HG03066 (cell line): ENCODE results near the gene ARHGAP24.

Experiments
- ATAC-seq: cut with Tn5 transposase; IDR thresholded peaks from one replicate; pipeline ENCODE4 v1.9.1; 2021; ENCODE audit warnings: low read depth; ENCODE audit not compliant: unreplicated experiment

Gene ARHGAP24

DNA sequence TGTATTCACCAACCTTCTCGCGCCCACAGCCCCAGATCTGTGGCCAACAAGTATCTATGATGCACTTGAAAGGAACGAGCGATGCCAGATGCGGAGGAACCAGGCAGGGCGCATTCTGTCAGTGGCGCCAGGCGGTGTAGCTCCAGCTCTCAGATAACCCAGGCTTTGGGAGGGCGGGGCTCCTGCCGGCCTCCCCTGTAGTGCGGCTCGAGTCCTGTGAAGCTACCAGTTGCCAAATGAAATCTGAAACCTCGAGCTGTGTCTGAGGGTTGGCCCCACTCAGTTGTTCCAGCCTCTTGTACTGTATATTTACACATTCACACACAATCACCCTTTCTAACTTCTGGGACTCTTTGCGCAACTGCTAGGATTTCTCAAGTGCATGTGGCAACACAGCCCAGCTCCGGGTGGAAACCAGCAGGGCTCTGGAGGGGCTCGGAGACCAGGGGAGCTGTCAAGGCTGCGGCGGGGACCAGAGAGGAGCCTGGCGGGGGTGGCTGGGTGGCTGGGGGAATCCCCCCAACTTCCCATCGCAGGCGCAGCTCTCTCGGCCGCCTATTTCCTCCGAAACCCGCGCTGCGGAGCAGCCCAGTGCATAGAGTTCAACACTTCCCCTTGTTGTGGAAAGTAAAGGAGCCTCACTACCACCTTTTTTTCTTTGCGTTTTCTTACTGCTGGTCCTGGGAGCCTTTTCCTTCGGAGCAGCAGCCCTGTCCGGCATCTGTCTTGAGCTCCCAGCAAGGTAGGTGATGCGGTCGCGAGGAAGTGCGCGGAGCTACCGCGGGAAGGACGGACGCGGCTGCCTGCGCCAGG, at the start of gene ARHGAP24:
Gene ARHGAP24, plus strand, starts transcription at position 333 of the 813 bp plus-strand sequence.
- peak; percentile 93 for ATAC-seq

DNA sequence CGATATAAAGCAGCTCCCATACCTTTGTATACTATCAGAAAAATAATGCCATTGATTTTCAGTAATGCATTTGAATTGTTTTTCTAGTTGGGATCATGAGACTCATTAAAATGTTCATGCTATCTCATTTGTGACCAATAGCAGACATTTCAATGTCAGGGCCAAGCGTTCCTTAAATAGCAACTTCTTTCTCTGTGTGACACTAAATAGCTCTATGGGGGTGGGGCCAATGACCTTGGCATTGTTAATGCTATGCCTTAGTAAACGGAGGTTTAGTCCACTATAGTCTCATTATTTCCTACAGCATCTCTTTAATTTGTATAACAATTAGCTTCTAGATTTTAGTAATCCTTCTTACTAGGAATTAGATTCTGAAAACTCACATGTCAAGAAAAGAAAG, 48.6 kb upstream of the ARHGAP24 start:
- ATAC-seq, result no peak

DNA sequence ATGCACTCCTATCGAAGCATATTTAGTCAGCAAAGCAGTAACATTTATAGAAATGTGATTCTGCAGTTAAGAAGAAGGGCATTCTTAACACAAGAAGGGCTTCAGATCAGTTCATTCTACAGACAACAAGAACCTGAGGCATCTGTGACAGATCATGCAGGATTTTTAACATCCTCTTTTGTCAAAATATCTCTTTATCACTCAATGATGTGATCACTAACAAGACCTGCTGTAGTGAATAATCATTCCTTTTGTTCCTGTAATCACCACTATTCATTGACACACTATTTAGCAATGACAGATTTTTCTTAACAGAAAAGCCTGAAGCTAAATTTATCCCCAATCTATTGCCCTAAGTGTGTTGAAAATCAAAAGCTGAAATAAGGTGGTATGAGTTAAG, 47.8 kb upstream of the ARHGAP24 start:
- no peak for ATAC-seq

DNA sequence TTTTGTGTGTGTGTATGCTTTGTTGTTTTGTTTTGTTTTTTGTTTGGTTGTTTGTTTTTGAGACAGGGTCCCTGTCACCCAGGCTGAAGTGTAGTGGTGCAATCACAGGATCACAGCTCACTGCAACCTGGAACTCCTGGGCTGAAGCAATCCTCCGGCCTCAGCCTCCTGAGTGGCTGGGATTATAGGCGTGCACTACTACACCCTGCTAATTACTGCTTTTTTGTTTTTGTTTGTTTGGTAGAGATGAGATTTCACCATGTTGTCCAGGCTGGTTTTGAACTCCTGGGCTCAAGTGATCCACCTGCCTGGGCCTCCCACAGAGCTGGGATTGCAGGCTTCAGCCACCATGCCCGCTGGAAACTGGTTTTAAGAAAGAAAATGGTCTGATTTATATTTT, 44.7 kb upstream of the ARHGAP24 start:
- ATAC-seq, result no peak

DNA sequence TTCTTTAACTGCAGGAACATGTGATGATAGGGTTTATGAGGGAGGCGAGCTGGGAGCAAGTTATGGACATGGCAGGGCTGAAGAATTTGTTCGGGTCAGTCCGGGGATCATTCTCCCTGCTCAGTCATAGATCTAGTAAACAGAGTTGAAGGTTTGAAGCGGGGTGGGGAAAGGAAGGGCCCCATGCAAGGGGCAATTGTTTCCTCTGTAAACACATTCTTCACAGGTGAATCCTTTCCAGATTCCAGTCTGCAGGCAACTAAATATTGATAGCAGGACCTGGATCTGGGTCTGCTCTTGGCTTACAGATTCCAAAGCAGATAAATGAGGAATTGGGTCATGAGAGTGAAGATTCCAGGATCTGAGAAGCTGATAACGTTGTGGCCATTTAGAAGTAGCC, 44.3 kb upstream of the ARHGAP24 start:
- ATAC-seq, result no peak

DNA sequence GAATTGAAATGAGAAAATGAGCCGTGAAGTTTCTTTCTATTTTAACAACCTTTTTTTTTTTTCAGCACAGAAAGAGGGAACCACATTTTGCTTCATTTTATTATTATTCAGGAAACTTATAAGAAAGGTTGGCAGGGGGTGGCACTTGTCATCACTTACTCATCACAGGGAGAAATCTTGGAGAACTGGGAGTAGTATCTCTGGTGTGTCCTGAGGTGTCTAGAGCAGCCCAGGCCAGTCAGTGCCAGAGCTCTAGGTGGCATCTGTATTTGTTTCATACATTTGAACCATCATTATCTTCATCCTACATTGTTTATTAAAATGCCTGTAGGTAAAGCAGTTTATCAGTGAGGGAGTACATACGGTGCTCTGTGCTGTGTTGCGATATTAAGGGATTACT, 43.8 kb upstream of the ARHGAP24 start:
- no peak for ATAC-seq

DNA sequence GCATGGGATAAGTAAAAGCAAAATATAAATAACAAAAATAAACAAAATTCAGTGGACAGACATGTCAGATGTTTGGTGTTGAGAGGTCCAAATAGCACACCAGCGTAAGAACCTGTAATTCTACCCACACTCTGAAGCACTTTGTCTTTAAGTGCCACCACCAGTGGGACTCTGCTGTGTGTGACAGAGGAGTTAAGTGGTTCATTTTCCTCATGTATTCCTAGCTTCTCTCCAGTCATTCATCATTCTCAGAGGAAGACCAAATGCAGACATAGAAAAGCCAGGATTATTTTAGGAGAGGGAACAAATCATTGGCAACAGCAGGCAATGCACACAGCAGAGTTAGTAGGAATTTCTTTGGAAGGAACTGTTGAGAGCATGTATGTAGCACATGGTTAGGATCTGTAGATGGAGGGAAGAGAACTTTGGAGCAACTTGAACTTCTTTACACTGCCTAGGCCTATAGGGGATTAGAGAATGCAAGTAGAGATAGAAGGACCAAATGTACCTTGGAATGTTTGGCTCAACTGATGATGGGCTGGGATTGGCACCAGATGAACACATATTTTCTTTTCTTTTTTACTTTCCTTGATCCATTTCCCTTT, 43.0 kb upstream of the ARHGAP24 start:
- ATAC-seq, result no peak

DNA sequence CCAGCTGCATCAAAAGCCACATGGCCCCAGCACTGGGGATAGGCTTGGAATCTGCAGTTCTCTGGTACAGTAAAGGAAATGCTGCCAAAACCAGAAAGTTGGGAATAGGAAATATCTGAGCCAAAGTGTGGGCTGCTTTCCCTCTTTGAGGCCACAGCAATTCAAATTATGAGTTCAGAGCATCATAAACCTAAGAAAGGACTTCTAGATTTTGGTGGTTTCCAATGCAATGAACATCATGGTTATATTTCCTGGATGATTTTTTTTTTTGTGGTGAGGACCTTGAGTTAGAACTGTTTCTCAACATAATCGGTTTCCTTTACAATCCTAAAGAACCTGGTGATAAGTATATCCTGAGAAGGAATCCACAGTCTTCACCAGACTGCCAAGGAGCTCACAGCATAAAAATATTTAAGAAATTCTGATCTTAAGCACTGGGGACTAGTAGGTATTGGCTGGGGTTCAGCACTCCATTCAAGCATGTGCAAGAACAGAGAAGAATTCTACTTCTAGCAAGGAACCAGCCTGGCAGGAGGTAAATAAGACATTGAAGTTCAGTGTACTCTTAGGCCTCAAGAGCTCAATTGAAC, 29.8 kb upstream of the ARHGAP24 start:
- no peak for ATAC-seq

DNA sequence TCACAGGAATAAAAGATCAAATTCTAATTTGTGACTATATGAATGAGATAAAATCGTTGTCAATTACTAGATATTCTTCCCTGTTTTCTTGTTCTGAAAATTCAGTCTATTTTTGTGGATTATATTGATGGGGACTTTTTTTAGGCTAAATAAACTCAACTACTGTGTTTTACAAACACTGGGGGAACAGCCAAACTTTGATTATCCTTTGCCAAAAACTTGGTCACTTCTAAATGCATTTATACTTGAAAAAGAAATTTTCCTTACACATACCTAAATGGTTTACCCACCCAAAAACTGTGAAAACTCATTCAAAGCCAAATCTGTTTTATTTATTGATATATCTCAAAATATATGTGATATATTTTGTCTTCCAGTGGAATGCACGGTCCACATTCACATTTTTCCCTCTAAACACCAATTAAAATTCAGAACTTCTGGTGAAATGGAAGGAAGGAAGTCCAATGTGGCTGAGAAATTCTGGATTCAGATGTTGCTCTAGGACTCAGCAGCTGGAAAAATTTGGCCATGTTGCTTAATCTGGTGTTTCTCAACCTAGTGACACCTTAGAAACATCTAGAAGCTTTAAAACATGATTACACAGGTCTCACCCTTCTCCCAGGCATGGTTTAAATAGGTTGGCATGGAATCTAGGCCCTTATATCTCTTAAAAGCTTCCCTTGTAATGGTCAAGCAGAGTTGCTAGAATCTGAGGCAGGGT, 28.6 kb upstream of the ARHGAP24 start:
- no peak for ATAC-seq

DNA sequence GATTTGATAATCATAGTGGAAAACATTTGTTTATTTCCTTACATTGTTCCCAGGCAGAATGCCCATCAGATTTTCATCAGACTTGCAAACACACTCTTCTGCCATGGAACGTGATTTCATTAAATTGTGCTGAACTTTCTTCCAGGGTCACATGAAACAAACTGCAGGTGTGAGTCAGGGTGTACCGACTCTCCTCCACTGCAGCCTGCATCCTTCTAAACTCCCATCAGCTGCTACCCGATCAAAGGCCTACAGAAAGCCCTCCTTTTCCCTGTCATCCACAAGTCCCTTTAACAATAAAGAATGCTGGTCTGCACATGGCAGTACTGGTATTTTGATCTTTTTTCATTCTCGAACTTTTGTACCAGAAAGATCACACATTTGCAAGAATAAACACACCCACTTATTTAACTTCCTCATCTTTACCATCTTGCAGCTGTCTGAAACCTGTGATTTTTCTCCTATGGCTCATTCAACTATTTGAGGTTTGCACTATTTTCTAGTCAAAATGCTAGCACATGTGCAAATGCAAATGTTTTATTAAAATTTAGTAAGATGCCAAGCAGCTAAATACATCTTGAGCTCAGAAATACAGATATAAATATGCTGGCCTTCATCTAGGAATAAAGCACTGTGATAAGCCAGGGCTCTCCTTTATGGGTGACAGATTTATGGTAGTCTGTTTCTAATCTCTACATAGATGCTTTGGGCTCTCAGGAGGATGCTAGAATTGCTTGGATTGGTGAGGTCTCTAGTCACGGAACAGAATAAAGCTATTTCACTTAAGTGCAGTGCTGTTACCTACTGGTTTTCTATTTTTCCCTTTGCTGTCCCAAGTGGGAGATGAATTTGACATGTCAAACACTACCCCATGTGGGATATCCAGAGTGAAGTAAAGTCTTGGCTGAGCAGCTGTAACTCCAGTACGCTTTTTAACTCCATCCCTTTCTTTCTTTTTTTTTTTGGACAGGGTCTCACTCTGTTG, 25.8 kb upstream of the ARHGAP24 start:
- ATAC-seq, result peak; percentile 81

DNA sequence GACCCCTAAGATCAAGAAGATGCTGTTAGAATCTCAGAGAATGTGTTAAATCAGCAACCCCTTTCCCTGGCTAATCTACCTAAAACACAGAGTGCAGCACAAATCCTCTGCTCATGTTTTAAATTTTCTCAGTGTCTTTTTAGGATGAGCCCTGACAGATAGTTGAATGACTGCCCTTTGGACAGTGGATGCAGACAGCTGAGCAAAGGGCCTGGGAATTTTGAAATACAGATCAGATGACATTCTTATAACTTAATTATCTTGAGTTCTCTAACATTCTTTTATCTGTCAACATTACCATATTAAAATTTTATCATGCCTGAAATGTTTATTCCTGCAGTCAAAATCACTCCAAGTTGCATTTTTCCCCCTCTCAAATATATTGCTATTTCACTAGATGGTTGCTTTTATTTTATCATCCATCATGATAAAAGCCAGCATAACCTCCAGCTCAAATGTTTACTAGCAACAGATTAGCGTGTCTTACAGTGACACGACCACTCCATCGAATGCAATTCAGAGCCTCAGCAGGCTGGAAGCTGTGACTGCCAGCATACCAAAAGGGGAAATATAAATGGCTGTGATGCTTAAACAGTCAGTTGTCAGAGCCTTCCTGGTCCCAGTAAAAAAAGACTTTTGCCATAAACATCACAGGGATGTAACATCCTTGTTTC, 22.8 kb upstream of the ARHGAP24 start:
- no peak for ATAC-seq

DNA sequence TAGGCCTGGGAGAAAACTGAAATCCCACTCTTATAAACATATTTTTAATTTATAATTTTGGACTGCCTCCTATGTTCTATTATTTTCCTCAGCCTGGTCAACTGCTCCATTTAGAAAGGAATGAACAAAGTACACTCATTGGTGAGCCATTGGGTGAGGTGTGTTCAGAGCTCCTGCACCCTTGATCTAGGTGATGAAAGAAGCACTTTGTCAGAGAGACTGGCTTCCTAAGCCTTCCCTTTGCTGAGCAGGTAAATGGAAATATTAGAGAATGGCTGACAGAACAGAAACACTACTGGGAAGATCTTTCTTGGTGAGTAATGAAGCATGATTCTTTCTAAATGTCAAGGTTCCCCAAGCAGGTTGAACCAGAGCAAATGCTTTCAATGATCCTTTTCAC, 19.0 kb upstream of the ARHGAP24 start:
- no peak for ATAC-seq

DNA sequence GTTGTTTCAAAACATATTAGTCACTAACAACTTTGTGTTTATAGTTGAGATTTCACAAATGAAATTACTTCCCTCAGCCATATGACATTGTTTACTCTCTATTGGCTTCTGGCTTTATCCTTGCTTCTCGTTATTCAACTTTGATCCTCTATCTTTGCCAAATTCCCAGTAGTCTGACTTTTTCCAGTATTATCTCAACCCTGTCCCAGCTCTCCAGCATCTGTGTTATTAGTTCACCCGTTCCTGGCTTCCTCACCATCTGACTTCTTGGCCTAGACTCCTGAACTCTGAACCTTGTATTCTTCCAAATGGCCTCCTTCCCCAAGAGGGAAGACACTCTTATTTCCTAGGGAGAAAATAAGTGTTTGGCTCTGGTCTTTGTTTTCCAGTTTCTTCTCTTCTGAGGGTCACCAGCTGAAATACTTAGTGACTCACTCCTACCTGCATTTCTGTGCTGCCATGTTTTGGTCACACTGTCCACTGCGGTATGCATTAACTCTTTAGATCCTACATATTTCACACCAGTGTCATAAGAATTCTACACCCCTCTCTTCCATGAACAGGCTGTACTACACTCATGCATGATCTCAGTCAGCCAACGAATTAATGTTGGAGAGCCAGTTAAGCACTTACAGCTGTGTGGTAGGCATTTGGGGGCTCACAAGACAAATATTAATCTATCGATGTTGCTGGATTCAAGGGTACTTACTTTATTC, 17.0 kb upstream of the ARHGAP24 start:
- no peak for ATAC-seq

DNA sequence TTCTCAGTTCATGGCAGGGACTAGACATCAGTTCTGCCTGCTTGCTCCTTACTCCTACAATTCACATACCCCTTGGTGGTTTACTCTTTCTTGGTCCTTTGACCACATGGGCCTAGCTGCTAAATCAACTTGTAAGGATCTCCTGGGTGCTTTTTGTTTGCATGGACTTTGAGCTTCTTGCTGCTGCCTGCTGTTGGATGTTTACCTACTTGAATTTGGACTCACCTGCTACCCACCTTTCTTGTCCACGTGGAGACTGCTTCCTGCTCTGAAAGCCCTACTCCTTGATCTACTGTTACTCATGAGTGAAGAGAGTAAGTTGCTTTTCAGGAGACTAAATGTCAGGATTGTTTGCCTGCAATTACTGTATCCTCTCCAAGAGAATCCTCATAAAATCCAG, 15.2 kb upstream of the ARHGAP24 start:
- no peak for ATAC-seq

DNA sequence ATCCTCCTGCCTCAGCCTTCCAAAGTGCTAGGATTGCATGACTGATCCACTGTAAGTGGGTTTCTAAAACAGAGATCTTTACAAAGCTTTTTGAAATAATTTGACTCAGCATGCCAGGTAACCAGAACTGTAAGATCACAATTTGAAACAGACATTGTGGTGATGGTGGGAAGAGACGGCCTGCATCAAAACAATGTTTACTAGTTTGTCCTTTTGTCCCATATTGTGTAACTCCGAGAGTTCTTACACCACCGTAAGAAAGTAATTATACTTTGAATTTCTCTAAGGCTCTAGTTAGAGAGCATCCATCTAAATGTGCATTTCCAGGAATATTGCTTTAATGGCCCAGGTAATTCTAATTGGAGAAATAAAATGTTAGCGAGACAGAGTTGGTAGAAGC, 594 bp upstream of the ARHGAP24 start:
- ATAC-seq, result no peak

DNA sequence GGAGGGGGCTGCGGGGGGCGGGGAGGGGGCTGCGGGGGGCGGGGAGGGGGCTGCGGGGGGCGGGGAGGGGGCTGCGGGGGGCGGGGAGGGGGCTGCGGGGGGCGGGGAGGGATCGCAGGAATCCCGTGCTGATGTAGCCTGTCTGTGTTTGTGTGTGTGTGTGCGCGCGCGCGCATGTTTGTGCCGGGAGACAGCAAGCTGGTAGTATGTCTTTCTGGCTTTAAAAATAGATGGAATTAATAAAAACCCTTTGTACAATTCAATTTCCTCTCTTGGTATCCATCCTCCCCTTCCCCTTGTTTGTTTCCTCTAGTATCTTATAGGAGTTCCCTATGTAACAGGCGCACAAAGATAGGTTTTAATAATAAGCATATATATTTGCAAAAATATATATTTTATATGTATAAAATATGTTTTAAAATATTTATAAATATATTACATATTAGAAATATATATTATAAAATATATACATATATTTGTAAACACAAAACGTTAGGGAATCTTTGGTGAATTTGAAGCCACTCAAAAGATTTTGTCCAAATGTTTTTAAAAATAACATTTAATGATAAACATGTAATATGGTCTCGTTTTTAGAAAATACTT, 782 bp downstream of the ARHGAP24 start:
- ATAC-seq, result no peak

DNA sequence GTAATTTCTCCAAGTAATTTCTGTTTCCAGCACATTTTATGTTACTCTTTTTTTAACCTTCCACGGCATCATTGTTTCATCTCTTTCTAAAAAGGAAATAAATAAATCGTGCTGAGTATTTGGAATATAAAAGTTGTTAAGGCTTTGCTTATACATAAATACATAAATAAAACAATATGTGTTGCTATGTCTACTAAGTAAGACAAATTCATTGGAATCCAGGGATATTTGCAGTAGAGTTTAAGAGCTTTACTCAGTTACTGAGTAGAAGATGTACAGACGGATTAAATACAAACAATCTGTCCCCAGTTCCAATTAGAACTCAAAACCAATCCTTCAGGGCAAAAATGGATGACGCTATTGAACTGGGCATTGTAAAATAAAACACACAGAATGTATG, 1.4 kb downstream of the ARHGAP24 start:
- ATAC-seq, result no peak

DNA sequence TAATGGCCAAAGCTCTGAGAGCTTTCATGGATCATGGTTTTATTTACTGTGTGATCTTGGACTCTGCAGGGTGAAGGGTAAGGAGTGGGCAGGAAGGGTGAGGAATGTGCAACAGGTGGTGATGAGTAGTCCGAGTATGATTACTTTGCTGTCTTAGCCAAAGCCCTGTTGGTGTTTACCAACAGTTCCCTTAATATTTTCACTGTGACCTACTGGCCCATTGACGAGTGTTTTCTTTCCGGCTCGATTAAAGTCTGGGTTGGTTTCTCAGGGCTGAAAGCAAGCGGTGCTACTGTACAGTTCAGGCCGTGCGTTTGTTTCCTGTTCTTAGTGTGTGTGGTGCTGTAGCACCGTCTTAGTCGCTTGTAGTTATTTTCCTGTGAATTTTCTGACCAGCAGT, 2.6 kb downstream of the ARHGAP24 start:
- ATAC-seq, result peak; percentile 21

DNA sequence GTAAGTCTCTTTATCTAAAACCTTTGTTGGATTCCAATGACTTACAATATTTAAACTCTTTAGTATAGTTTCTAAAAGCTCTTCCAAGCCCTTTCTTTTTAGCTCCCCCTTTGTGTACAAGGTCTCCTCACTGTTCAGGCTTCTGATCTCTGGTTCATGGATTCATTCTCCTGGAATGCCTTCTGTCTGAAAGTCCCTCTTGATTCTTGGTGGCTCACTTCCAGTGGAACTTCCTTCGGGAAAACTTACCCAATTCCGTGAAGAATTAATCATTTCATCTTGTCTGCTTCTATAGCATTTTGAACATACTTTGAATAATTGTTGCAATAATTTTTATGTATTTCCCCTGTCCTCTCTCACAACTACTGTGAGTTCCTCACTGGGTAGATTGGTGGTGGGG, 3.6 kb downstream of the ARHGAP24 start:
- ATAC-seq, result no peak
